ENCODE data around the gene UGT2A3.
"Not testable (repeated sequence)": the region's sequence is repeated elsewhere in the genome, so short reads cannot be mapped to it uniquely, and the experiment has no call there.

The UGT2A3 gene

DNA sequence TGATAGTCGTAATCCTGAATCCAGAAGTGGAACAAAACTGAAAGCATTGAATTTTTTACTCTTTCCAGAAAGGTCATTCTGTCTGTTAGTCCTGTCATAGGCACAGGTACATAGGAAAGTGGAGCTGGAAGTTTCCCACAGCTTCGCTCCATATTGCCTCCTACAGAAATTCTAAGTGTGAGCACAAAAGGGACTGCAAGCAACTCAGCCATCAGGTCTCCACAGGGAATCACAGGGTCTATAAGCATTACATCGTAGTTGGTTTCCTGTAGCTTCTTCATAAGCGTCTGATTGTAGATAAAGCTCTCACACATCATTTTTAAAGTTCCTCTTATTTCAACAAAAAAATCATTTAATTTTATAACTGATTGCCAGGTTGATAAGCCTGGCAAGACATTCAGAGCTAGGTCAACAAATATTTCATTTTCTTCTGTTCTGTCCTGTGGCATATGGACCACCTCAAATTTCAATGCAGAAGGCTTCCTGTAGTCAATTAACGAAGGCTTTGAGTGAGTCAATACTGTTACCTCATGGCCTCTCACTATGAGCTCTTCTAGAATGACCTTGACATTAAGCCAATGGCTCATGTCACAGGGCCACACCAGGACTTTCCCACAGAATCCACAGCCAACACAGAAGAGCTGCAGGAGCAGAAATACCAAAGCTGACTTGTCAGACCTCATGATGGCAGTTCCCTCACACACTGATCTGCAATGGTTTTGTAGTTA, at the start of gene UGT2A3:
TSS of gene UGT2A3 (minus strand) at position 727 of the 728 bp plus-strand sequence. CDS start at position 683, 44 bp downstream.
- Mint-ChIP-seq H3K9me3 (ENCODE audit: low read depth) (no peaks in the 10 kb centered on the region), H3K27me3 (no peaks in the 10 kb centered on the region), H3K36me3 (no peaks in the 10 kb centered on the region), H3K27ac (no peak within 1 kb of the TSS), H3K4me1 (ENCODE audit: low read depth) (no peaks in the 10 kb centered on the region), H3K4me3 (no peak within 1 kb of the TSS)

DNA sequence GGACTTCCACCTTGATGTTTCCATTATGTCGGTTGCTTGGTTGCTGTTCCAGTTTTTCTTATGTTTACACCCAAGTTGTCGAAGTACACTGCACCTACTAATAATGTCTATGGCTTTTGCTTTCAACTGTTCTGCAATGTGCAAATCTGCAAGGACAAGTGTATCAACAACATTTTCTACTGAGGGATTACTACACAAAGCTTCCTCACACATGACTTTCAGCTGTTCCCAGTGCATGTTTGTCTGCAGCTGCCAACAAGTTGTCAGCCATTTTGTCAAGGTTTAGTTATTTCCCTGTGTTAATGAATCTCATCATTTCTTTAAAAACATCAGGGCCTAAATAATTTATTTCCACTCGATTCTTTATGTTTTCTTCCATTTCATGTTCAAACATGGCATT, 45.4 kb upstream of the UGT2A3 start:
- H3K9me3 Mint-ChIP-seq (ENCODE audit: low read depth), result no peaks in the 10 kb centered on the region
- H3K36me3 Mint-ChIP-seq, result no peaks in the 10 kb centered on the region
- no peak overlapping the region for H3K27ac Mint-ChIP-seq
- no peaks in the 10 kb centered on the region for H3K4me1 Mint-ChIP-seq (ENCODE audit: low read depth)
- H3K27me3 Mint-ChIP-seq, result no peaks in the 10 kb centered on the region
- no peak overlapping the region for H3K4me3 Mint-ChIP-seq

DNA sequence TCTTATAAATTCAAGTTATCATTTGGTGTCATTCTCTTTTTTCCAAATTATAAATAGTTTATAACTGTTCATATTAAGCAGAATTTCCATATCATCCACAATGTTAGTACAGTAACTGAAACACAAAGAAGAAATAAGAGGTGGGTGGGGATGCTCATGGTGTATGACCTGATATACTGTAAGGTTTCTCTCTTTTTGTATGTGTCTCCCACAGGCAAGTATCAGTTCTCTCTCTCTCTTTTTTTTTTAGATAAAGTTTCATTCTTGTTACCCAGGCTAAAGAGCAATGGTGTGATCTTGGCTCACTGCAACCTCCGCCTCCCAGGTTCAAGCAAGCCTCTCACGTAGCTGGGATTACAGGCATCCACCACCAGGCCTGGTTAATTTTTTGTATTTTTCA, 43.7 kb upstream of the UGT2A3 start:
- no peaks in the 10 kb centered on the region for H3K4me1 Mint-ChIP-seq (ENCODE audit: low read depth)
- H3K27me3 Mint-ChIP-seq, result no peaks in the 10 kb centered on the region
- H3K4me3 Mint-ChIP-seq, result no peak overlapping the region
- no peaks in the 10 kb centered on the region for H3K36me3 Mint-ChIP-seq
- H3K27ac Mint-ChIP-seq, result no peak overlapping the region
- no peaks in the 10 kb centered on the region for H3K9me3 Mint-ChIP-seq (ENCODE audit: low read depth)

DNA sequence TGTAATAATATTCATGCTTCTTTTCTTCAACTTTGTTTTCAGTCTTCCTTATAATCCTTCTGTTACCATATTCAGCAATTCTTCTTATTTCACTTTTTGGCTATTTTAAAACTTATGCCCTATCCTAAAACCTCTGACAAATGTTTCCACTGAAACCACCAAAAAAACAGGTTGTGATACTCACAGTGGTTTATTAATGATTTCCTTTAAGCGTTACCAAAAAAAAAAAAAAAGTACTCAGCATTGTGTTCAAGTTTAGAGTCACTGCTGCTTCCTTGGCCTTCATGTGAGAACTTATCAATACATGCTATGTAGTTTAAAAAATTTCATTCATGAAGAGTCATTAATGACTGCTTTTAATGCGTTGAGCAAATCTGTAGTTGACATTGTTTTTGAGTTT, 35.4 kb upstream of the UGT2A3 start:
- H3K27ac Mint-ChIP-seq, result no peak overlapping the region
- no peak overlapping the region for H3K4me3 Mint-ChIP-seq
- no peaks in the 10 kb centered on the region for H3K27me3 Mint-ChIP-seq
- H3K4me1 Mint-ChIP-seq (ENCODE audit: low read depth), result no peaks in the 10 kb centered on the region
- H3K36me3 Mint-ChIP-seq, result no peaks in the 10 kb centered on the region
- peaks cover 7% of the 10 kb centered on the region for H3K9me3 Mint-ChIP-seq (ENCODE audit: low read depth)

DNA sequence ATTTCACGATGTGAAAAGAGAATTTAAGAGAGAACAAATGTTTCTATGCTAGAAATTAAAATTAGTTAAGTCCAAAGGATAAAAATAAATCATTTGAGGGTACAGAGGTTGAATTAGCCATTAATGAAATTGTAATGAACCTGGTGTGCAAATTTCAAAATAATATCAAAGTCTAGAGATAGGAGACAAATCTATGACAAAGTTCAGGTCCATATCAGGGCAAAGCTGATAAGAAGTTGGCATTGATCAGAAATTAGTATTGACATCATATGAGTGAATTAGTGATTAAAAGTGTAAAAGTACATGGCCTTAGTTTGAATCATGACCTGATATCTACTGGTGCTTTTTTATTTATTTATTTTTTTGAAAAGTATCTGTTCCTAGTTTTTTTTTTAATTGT, 33.8 kb upstream of the UGT2A3 start:
- H3K27ac Mint-ChIP-seq, result no peak overlapping the region
- no peak overlapping the region for H3K4me3 Mint-ChIP-seq
- H3K4me1 Mint-ChIP-seq (ENCODE audit: low read depth), result no peaks in the 10 kb centered on the region
- peaks cover 7% of the 10 kb centered on the region for H3K9me3 Mint-ChIP-seq (ENCODE audit: low read depth)
- H3K27me3 Mint-ChIP-seq, result no peaks in the 10 kb centered on the region
- H3K36me3 Mint-ChIP-seq, result no peaks in the 10 kb centered on the region

DNA sequence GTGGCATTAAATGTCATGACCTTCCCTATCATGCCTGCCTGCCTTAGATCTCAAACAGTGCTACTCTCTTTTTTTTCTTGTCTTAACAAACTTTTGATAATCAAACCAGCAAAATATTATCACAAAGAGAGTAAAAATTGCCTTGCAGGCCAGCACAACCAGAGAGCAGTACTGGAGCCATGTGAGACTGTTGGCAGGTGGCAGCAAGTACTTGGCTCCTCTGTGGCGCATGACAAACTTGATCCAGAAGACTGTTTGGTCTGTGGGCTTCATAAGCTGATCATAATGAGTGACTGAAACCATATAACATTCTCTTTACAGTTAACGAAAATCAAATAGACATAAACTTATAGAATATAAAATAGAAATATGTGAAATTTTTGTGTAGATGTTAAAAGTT, 33.3 kb upstream of the UGT2A3 start:
- no peaks in the 10 kb centered on the region for H3K36me3 Mint-ChIP-seq
- no peak overlapping the region for H3K4me3 Mint-ChIP-seq
- no peaks in the 10 kb centered on the region for H3K27me3 Mint-ChIP-seq
- no peaks in the 10 kb centered on the region for H3K4me1 Mint-ChIP-seq (ENCODE audit: low read depth)
- no peak overlapping the region for H3K27ac Mint-ChIP-seq
- H3K9me3 Mint-ChIP-seq (ENCODE audit: low read depth), result peaks cover 7% of the 10 kb centered on the region

DNA sequence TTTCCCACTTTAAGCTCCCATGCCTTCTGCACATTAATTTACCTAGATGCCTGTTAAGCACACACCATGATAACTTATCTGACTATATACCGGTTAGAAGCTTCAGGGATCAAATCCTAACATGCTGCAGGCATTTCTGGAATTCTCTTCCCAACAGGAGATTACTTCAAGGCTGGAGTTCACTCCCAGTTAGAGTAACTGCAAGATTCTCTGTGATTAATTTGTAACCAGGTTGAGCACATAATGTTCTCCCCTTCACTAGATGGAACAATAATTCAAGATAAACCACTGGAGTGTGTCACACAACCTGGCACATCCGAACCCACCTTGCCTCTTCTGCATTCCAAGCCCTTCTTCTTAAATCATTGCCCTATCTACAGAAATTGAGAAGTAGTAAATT, 11.8 kb upstream of the UGT2A3 start:
- H3K9me3 Mint-ChIP-seq (ENCODE audit: low read depth), result peaks cover 4% of the 10 kb centered on the region
- H3K4me3 Mint-ChIP-seq, result no peak overlapping the region
- no peak overlapping the region for H3K27ac Mint-ChIP-seq
- H3K27me3 Mint-ChIP-seq, result no peaks in the 10 kb centered on the region
- H3K36me3 Mint-ChIP-seq, result no peaks in the 10 kb centered on the region
- H3K4me1 Mint-ChIP-seq (ENCODE audit: low read depth), result no peaks in the 10 kb centered on the region

DNA sequence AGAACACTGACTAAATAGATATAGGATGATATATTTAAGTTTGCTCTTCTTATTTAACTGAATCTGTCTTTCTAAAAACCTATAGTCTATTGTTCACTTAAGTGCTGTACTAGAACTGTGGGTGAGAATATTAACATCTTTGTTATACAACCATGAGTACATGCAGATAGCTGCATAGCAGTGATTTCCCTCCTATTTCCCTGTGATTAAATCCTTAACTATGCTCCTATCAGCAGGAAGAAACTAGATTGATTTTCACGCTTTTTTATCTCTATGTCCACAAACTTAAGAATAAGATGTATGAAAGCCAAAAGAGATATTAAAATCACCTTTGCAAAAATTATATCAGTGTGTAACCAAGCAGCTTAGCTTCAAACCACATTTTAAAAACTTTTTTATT, 11.3 kb upstream of the UGT2A3 start:
- no peaks in the 10 kb centered on the region for H3K27me3 Mint-ChIP-seq
- no peaks in the 10 kb centered on the region for H3K4me1 Mint-ChIP-seq (ENCODE audit: low read depth)
- H3K36me3 Mint-ChIP-seq, result no peaks in the 10 kb centered on the region
- H3K4me3 Mint-ChIP-seq, result no peak overlapping the region
- H3K27ac Mint-ChIP-seq, result no peak overlapping the region
- H3K9me3 Mint-ChIP-seq (ENCODE audit: low read depth), result peaks cover 4% of the 10 kb centered on the region

DNA sequence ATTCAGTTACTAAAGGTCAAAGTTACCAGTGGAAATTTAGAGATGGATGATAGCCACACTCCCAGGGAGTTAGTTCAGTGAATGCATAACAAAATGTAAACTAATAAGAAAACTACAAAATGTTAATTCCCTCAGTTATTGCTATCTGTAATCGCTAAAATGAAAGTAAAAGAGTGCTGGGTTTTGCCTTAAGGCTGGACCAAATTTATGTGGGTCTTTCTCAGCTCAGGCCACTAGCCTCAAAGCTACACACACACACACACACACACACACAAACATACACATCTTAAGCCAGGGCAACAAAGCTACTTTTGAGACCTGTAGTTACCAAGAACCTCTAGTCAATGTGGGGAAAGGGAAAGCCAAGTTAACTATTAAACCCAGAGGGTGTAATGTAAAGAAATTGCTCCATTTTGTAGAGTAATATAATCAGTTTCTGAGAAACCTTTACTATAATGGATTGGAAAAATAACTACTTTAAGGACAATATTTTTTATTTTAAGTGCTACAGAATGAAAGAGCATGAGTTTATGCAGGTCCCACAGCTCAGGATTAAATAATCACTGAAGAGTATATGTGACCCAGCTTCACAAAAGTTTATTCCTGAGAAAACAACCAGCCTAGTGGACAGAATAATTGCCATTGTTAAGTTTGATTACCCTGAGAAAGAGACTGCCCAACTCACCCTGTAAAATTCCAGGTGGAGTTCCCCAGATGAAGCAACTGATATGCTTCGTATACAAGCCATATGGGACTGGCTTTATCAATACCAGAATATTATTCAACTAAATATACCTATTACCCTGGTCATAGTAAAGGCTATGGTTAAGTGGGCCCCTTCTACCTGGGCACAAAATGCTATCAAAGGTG, 8.9 kb upstream of the UGT2A3 start:
- Mint-ChIP-seq H3K27me3 (no peaks in the 10 kb centered on the region), H3K4me1 (ENCODE audit: low read depth) (no peaks in the 10 kb centered on the region), H3K9me3 (ENCODE audit: low read depth) (no peaks in the 10 kb centered on the region), H3K27ac (no peak overlapping the region), H3K36me3 (no peaks in the 10 kb centered on the region), H3K4me3 (no peak overlapping the region)

DNA sequence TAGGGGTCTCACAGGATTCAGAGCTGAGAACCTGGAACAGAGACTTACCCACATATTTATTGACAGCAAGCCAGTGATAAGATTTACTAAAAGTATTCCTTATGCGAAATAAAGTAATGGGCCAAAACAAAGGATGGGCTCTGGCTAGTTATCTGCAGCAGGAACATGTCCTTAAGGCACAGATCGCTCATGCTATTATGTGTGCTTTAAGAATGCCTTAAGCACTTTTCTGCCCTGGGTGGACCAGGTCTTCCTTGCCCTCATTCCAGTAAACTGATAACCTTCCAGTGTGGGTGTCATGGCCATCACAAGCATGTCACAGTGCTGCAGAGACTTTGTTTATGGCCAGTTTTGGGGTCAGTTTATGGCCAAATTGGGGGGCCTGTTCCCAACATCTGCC, 7.5 kb upstream of the UGT2A3 start:
- not testable (repeated sequence) for H3K9me3 Mint-ChIP-seq (ENCODE audit: low read depth); H3K4me1 Mint-ChIP-seq (ENCODE audit: low read depth); H3K36me3 Mint-ChIP-seq; H3K4me3 Mint-ChIP-seq; H3K27me3 Mint-ChIP-seq; H3K27ac Mint-ChIP-seq

DNA sequence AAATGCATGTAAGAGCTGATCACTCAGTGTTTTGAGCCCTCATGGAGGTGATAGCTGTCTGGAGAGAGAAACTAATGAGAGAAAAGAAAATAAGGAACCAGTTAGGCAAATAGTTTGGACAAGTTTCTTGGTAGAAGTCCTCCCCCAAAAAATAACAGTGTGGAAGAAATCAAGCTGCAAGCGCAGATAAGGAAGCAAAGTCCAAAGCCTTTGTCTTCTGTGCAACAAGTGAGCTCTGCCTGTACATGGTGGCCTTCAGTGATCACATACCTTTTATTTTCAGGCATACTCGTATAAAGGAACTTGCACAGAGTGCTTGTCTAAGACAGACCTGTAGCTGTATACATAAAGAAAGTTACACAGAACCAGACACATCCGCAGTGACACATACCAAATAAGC, 2.5 kb upstream of the UGT2A3 start:
- Mint-ChIP-seq H3K4me3 (no peak overlapping the region), H3K36me3 (no peaks in the 10 kb centered on the region), H3K9me3 (ENCODE audit: low read depth) (no peaks in the 10 kb centered on the region), H3K27me3 (no peaks in the 10 kb centered on the region), H3K27ac (no peak overlapping the region), H3K4me1 (ENCODE audit: low read depth) (no peaks in the 10 kb centered on the region)

DNA sequence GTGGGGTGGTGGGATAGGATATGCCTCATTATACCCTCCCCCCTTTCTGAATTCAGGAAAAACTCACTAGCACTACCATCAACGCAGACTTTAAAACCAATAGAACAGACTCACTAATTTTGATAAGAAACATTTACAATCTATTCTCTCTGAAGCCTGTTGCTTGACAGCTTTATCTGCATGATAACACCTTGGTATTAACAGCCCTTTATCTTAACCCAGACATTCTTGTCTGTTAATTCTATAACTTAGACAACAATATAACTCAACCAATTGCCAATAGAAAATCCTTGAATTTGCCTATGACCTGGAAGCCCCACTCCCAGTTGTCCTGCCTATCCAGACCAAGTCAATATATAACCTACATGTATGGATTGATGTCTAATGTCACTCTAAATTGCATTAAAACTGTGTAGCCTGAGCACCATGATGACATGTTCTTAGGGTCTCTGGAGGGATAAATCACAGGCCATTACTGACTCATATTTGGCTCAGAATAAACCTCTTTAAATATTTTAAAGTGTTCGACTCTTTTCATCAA, 1.5 kb upstream of the UGT2A3 start:
- H3K27ac Mint-ChIP-seq, result no peak overlapping the region
- H3K36me3 Mint-ChIP-seq, result no peaks in the 10 kb centered on the region
- H3K4me3 Mint-ChIP-seq, result no peak overlapping the region
- no peaks in the 10 kb centered on the region for H3K4me1 Mint-ChIP-seq (ENCODE audit: low read depth)
- no peaks in the 10 kb centered on the region for H3K9me3 Mint-ChIP-seq (ENCODE audit: low read depth)
- H3K27me3 Mint-ChIP-seq, result no peaks in the 10 kb centered on the region

DNA sequence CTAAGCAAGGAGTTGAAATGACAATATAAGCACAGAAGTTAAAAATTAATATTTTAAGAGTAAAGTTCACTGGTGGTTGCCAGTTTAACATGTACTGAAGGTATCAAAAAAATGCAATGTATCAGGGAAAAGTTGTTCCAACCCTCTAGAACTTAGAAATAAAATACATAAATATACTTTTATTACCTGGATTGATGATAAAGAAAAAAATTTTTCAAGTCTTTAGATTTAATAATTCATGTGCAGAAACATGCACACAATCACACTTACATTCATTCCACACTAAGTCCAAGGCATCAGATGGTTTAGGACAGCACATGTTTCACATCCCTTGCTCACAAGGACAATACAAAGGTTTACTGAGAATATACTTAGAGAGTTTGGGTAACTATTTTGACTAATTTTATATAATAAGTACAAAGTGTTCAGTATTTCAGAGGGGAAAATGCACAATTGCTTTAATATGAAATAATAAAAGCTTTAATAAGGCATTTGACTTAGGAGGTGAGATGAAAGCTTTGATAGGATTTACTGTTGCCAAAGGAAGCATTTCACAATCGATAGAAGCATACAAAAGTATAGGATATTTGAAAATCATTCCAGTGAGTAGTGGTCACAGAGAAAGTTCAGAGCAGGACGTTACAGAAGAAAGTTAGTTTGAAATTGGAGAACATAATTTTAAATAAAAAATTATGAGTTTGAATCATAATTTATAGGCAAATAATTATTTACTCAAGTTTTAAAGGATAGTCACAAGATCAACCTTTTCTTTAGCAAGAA, 392 bp upstream of the UGT2A3 start:
- Mint-ChIP-seq H3K36me3 (no peaks in the 10 kb centered on the region), H3K27me3 (no peaks in the 10 kb centered on the region), H3K4me1 (ENCODE audit: low read depth) (no peaks in the 10 kb centered on the region), H3K27ac (no peak overlapping the region), H3K9me3 (ENCODE audit: low read depth) (no peaks in the 10 kb centered on the region), H3K4me3 (no peak overlapping the region)

DNA sequence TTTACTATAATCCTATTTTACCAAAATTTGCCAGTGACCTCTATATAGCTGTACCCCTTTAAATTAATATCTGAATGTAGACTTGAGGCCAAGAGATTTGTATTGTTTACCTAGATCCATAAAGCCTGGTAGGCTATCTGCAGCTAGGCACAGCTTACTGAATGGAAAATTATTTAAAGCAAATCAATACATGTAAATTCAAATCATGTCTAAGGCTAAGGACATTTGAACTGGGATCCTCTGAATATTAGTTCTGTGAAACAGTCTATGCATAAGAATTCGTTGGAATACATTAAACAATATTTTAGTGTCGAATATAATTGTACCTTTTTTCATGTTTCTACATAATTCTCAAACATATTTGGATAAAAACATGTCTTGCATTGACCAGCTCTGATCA, 1.6 kb downstream of the UGT2A3 start:
- no peaks in the 10 kb centered on the region for H3K36me3 Mint-ChIP-seq
- no peak overlapping the region for H3K4me3 Mint-ChIP-seq
- no peaks in the 10 kb centered on the region for H3K27me3 Mint-ChIP-seq
- H3K4me1 Mint-ChIP-seq (ENCODE audit: low read depth), result no peaks in the 10 kb centered on the region
- H3K9me3 Mint-ChIP-seq (ENCODE audit: low read depth), result no peaks in the 10 kb centered on the region
- H3K27ac Mint-ChIP-seq, result no peak overlapping the region

DNA sequence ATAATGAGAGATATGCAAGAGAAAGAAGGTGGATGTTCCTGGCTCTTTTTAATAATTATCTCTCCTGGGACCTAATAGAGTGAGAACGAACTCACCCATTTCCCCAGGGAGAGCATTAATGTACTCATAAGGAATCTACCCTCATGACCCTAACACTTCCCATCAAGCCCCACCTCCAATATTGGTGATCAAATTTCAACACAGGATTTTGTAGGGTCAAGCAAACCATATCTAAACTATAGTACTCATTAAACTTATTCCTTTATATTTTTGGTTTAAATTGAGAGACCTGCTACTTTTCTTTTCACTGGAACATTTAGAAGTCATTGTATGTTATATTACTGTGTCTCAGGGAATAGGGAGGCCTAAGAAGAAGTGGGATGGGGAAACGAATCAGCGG, 2.6 kb downstream of the UGT2A3 start:
- Mint-ChIP-seq H3K27me3 (no peaks in the 10 kb centered on the region), H3K9me3 (ENCODE audit: low read depth) (no peaks in the 10 kb centered on the region), H3K4me1 (ENCODE audit: low read depth) (no peaks in the 10 kb centered on the region), H3K27ac (no peak overlapping the region), H3K4me3 (no peak overlapping the region), H3K36me3 (no peaks in the 10 kb centered on the region)

Measured in activated naive CD8-positive, alpha-beta T cell (primary cell).